HG03095 (cell line): ENCODE data around the gene GBX1.

Experiments
- ATAC-seq: cut with Tn5 transposase; IDR thresholded peaks from one replicate; pipeline ENCODE4 v1.9.1; 2021; ENCODE audit warnings: moderate library complexity; ENCODE audit not compliant: unreplicated experiment

Gene GBX1

GRCh38 chr7:151174246-151175046 lies 7.0 kb upstream of the GBX1 start:
- ATAC-seq, result no peak

GRCh38 chr7:151173386-151174245 lies 6.1 kb upstream of the GBX1 start:
- ATAC-seq, result no peak

- peak; percentile 69 for ATAC-seq
These were observed 5.0 kb upstream of the GBX1 start for GRCh38 chr7:151172273-151173141.

GRCh38 chr7:151168787-151169162 lies 1.3 kb upstream of the GBX1 start:
- ATAC-seq, result no peak

GRCh38 chr7:151168003-151168786 lies 701 bp upstream of the GBX1 start:
- no peak for ATAC-seq

- ATAC-seq, result no peak
These were observed 781 bp downstream of the GBX1 start for GRCh38 chr7:151166629-151167196.

- ATAC-seq, result no peak
These were observed 5.7 kb downstream of the GBX1 start for GRCh38 chr7:151161757-151162156.

GRCh38 chr7:151157645-151158329 lies 9.7 kb downstream of the GBX1 start:
- no peak for ATAC-seq

GRCh38 chr7:151152643-151153513 lies 14.6 kb downstream of the GBX1 start:
- ATAC-seq, result no peak

GRCh38 chr7:151150388-151150787 lies 17.1 kb downstream of the GBX1 start:
- ATAC-seq, result no peak

GRCh38 chr7:151148319-151149259 lies 18.9 kb downstream of the GBX1 start:
- no peak for ATAC-seq

- no peak for ATAC-seq
These were observed 20.7 kb downstream of the GBX1 start for GRCh38 chr7:151146761-151147160.

- no peak for ATAC-seq
These were observed 23.1 kb downstream of the GBX1 start for GRCh38 chr7:151144387-151144786.

- ATAC-seq, result no peak
These were observed 24.1 kb downstream of the GBX1 start for GRCh38 chr7:151143261-151144015.

GRCh38 chr7:151142686-151143040 lies 24.8 kb downstream of the GBX1 start:
- ATAC-seq, result no peak

GRCh38 chr7:151141855-151142685 lies 25.4 kb downstream of the GBX1 start:
- no peak for ATAC-seq
